ENCODE data around the gene VIT.
"Not testable (repeated sequence)": the region's sequence is repeated elsewhere in the genome, so short reads cannot be mapped to it uniquely, and the experiment has no call there.

GRCh38 chr2:36824683-36825082 lies 128.2 kb downstream of the VIT start:
- TF ChIP-seq POLR2A, CTCF (IDR thresholded peaks at IDR 0.05): not testable (repeated sequence)
